Motor neuron (in vitro differentiated cells): ENCODE data around the gene HSD11B1. TPM values are rescaled to one million over a fixed set of nuclear protein-coding genes. Genes with fewer than 3 reads are reported as not detected.
A peak's percentile ranks its signal among the peaks of the same experiment; 100 is the strongest.
"Not testable (repeated sequence)": the region's sequence is repeated elsewhere in the genome, so short reads cannot be mapped to it uniquely, and the experiment has no call there.

Experiments used
- ATAC-seq, 8 experiments: fragments of 200-7000 bp; cut with Tn5 transposase; replicated peaks in 6 of 8; 2 replicates each; pipeline ENCODE4 v1.8.0; 2021; ENCODE audit warnings: mild to moderate bottlenecking in 8 of 8, moderate library complexity in 8 of 8
- H3K27ac ChIP-seq, 2 donors: fragments of 250-450 bp; sonication (Bioruptor Pico); 2 replicates each; pipeline ENCODE4 v1.9.0; 2021; ENCODE audit warnings: antibody characterized with exemption in 2 of 2, mild to moderate bottlenecking in 2 of 2, moderate library complexity in 1 of 2
- H3K4me1 ChIP-seq, 2 donors: fragments of 250-450 bp; sonication (Bioruptor Pico); replicated peaks in 1 of 2; 2 replicates each; pipeline ENCODE4 v1.6.1; 2021; ENCODE audit warnings: antibody characterized with exemption in 2 of 2, mild to moderate bottlenecking in 2 of 2, moderate library complexity in 1 of 2
- H3K4me3 ChIP-seq, 5 donors: fragments of 250-450 bp; sonication (Bioruptor Pico); 2 replicates each; pipeline ENCODE4 v1.9.0; 2021; ENCODE audit warnings: antibody characterized with exemption in 5 of 5, mild to moderate bottlenecking in 5 of 5, moderate library complexity in 4 of 5
- WGBS, 10 experiments: fragments of 450-650 bp; shearing (Covaris generic); methylation state at CpG; one replicate each; pipeline ENCODE4 v1.0.0; 2022; 5-methylcytosine and 5-hydroxymethylcytosine counted together
- in situ Hi-C, 9 experiments: fragments of 400-800 bp; cut with MboI; loops; one replicate each; pipeline ENCODE4 v1.15.0; 2021; ENCODE audit warnings: low sequenced_read_pairs in 9 of 9, low pct_unique_long_range_greater_than_20kb in 2 of 9; ENCODE audit not compliant: unreplicated experiment in 9 of 9
- total RNA-seq, 8 experiments: library from RNA; unstranded; fragments of 300-600 nt; gene quantifications; 2 replicates each; pipeline versions ENCODE4 v1.2.3 to v1.2.4, GENCODE V29; 2022

The HSD11B1 gene
- total RNA-seq, 8 experiments from 2014 or later: 0.63 to 114 (median 2.8) TPM; not detected in 5

DNA sequence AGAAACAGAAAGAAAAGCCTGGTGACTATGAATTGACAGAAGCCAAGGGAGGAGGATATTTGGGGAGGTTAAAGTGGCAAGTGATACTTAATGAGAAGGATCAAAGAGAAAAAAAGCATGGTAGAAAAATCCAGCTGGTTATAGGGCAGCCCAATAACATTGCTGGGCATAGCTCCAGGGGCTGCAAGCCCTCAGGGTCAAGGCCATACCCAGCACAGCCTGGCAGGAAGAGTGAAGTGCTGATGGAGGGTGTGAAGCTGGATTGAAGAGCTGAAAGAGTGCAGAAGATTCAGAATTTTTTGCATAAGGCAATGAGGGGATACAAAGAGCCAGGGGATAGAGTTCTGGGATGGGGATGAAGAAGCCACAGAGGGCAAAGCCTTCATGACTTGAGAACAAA, 8.0 kb upstream of the HSD11B1 start:
- Histone ChIP-seq H3K4me1 (peaks cover 3% of the 10 kb centered on the region in 2 donors), H3K27ac (no peak overlapping the region), H3K4me3 (no peak overlapping the region)
- in situ Hi-C loops: loop anchor here in 8 of 9 experiments (10.0 to 25.0 kb wide), 3 partner anchors 109 to 122 kb away; partner anchors contain the start of gene CAMK1G (in 5 of the 8)
- no peak for ATAC-seq

DNA sequence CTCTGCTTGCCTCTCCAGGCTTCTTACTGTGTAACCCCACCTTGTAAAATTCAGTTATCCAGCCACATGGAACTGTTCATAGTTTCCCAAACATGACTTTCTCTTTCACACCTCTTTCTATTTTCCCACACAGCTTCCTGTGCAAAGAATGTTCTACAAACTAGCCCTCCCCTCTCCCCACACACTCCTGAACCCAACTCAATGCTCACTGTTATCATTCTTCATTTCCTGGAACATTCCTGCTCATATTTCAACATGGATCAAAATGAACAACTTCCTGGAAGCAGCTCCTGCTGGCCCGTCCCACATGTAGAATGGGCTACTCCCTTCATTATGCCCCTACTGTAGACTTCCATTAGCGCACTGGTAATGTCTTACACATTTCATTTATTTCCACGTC, 7.5 kb upstream of the HSD11B1 start:
- Histone ChIP-seq H3K27ac (no peak overlapping the region), H3K4me1 (peaks cover 3% of the 10 kb centered on the region in 2 donors), H3K4me3 (no peak overlapping the region)
- ATAC-seq: peak in 3 of 8 experiments; percentile 48 to 72 (median 62)
- in situ Hi-C loops: loop anchor here in 8 of 9 experiments (10.0 to 25.0 kb wide), 3 partner anchors 110 to 122 kb away; partner anchors contain the start of gene CAMK1G (in 5 of the 8)
- WGBS, 10 experiments: 40 to 100% (median 86%) methylated on average over 1 to 3 of the region's 3 CpGs; no CpG with 5 or more reads in 3 of the 10 experiments

DNA sequence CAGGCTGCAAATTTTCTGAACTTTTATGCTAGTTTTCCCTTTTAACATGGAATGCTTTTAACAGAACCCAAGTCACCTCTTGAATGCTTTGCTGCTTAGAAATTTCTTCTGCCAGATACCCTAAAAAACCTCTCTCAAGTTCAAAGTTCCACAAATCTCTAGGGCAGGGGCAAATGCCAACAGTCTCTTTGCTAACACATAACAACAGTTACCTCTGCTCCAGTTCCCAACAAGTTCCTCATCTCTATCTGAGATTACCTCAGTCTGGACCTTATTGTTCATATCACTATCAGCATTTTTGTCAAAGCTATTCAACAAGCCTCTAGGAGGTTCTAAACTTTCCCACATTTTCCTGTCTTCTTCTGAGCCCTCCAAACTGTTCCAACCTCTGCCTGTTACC, 4.0 kb upstream of the HSD11B1 start:
- in situ Hi-C loops, ATAC-seq: not testable (repeated sequence)

DNA sequence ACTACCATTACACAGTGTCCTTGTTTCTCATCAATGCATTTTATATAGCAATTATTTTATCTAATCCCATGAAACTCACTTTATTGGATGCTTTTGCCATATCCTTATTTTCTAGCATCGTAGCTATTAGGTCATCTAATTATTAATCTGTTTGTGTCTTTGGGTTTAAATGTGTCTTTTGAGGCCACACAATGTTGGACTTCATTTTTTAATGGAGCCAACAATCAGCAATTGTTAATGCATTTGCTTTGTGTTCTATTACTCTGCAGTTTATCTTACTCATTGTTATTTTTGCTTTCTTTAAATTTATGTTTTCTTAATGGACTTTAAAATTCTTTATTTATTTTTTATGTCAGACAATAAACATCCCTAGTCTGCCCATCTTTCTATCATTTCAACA, 1.8 kb upstream of the HSD11B1 start:
- Histone ChIP-seq H3K27ac (no peak overlapping the region), H3K4me3 (no peak overlapping the region), H3K4me1 (peaks cover 2 to 4% of the 10 kb centered on the region in 2 donors)
- 0 to 87% (median 65%) methylated on average over 1 of the region's 1 CpG; no CpG with 5 or more reads in 1 of the 10 experiments for WGBS, 10 experiments
- in situ Hi-C loops: no loop called here
- no peak for ATAC-seq

More for the DNA sequence above, 4.0 kb upstream of the HSD11B1 start:
- not testable (repeated sequence) for H3K27ac ChIP-seq, H3K4me1 ChIP-seq, H3K4me3 ChIP-seq

DNA sequence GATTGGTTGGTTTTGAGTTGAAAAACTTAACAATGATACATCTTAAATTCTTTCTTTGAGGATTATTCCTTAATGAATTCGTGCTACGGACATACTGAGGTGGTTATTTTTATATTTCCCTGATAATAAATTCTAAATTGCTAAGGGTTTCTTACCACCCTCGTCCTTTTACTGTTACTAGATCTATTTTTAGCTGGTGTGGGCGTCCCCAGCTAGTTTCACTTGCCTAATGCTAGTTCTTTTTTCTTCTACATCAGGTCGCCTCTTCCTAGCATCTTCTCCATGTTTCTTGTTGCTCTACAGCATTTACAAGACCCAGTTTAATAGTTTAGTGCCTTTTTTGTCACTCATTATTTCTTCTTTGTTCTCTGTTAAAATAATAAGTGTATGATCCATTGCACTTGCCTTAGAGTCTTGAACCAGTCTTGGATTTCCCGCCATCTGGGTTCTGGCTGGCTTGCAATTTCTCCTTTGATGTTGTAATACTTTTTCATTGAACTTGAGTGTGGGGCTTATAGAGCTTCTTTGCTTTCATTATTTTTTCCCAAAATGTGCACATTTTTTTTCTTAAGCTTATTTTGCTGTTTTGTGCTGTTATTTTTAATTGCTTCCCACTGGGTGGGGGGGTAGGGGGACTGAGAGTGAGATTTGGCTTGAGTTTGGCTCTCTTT, 677 bp upstream of the HSD11B1 start:
- no peak for ATAC-seq
- in situ Hi-C loops: no loop called here
- H3K4me1 ChIP-seq: peaks cover 10 to 11% of the 10 kb centered on the region in 2 donors
- no peak overlapping the region for H3K4me3 ChIP-seq
- no peak overlapping the region for H3K27ac ChIP-seq
- 48 to 96% (median 77%) methylated on average over 4 to 6 of the region's 6 CpGs for WGBS, 10 experiments

DNA sequence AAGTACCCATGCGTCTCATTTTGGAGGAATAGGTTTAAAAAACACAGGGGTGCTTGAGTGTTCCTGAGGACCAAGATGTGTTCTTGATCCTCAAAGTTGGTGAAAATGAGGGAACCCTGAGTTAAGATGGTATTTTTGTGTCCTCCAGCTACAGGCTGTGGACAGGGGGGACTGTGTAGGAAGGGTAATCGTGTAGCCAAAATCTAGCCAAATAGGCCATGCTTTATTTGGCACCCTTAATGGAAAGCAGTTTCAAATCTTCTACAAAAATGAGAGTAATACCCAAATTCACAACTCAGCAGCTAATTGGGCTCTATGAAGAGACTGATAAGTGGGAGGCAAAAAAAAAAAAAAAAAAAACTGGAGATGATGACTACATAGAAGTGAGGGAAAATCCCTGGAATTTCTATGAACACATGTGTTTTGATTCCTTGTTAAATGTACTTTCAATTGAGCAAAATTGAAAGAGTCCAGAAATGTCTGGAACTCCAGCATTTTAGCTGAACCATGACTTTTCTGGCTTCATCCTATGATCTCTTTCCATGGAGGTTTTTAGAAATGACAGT, 470 bp downstream of the HSD11B1 start:
- in situ Hi-C loops: no loop called here
- peaks cover 10 to 11% of the 10 kb centered on the region in 2 donors for H3K4me1 ChIP-seq
- 0 to 100% (median 85%) methylated on average over 1 to 2 of the region's 2 CpGs; no CpG with 5 or more reads in 2 of the 10 experiments for WGBS, 10 experiments
- ATAC-seq: no peak
- H3K4me3 ChIP-seq: no peak overlapping the region
- no peak overlapping the region for H3K27ac ChIP-seq

DNA sequence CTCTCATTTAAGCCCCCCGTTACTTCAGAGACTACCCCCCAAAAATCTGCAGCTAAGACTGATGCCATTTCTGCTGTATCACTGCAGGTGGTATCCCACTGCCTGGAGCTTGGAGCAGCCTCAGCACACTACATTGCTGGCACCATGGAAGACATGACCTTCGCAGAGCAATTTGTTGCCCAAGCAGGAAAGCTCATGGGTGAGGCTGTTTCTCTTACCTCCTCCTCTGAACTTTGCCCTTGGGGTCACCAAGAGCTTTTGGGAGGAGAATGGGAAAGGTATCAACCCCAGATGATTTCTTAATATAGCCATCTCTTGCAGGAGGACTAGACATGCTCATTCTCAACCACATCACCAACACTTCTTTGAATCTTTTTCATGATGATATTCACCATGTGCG, 2.0 kb downstream of the HSD11B1 start:
- 60 to 100% (median 94%) methylated on average over 1 to 3 of the region's 3 CpGs; no CpG with 5 or more reads in 4 of the 10 experiments for WGBS, 10 experiments
- ATAC-seq: no peak
- Histone ChIP-seq H3K4me1 (peaks cover 10 to 11% of the 10 kb centered on the region in 2 donors), H3K4me3 (no peak overlapping the region), H3K27ac (no peak overlapping the region)
- in situ Hi-C loops: no loop called here

DNA sequence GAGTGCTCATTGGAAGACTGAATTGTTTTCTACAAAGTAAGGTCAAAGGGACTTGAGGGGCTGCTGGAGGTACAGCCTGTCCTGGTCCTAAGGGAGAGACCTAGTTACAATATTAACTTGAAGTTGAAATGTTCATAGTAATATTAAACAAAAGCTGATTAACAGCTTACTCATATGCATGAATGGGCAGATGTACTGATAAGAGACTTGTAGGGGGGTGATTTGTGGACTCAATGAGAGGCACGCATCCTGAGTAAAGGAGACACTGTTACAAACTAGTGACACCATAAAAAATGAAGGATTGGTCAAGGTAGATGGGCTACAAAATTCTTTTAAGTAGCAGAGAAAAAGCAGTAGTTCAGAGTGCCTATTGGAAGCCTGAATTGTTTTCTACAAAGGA, 2.7 kb downstream of the HSD11B1 start:
- in situ Hi-C loops: no loop called here

DNA sequence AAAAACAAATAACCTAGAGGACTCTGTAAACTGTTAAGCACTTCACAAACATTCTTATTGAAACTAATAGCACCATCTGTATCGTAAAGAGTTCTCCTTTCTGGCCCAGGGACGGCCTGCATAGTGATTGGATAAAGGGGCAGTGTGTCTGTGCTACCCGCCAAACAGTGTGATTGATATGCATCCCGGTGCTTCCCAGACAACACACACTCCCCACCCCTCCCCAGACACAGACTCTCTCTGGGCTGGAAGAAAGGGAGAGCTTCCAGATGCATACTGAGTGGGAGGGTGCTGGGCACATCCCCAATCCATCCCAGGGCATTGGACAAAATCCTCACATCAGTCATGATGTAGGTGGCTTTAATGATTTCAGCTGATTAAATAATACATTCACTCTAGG, 3.7 kb downstream of the HSD11B1 start:
- peaks cover 10 to 11% of the 10 kb centered on the region in 2 donors for H3K4me1 ChIP-seq
- no peak overlapping the region for H3K27ac ChIP-seq
- ATAC-seq: peak in 5 of 8 experiments; percentile 82 to 100 (median 97)
- 0 to 63% (median 20%) methylated on average over 2 to 4 of the region's 4 CpGs; no CpG with 5 or more reads in 4 of the 10 experiments for WGBS, 10 experiments
- in situ Hi-C loops: no loop called here
- H3K4me3 ChIP-seq: no peak overlapping the region

More for the DNA sequence above, 2.7 kb downstream of the HSD11B1 start:
- peaks cover 10 to 11% of the 10 kb centered on the region in 2 donors for H3K4me1 ChIP-seq
- H3K4me3 ChIP-seq: no peak overlapping the region
- H3K27ac ChIP-seq: no peak overlapping the region
- no peak for ATAC-seq
- WGBS, 10 experiments: 83 to 100% (median 100%) methylated on average over 1 of the region's 1 CpG; no CpG with 5 or more reads in 3 of the 10 experiments

DNA sequence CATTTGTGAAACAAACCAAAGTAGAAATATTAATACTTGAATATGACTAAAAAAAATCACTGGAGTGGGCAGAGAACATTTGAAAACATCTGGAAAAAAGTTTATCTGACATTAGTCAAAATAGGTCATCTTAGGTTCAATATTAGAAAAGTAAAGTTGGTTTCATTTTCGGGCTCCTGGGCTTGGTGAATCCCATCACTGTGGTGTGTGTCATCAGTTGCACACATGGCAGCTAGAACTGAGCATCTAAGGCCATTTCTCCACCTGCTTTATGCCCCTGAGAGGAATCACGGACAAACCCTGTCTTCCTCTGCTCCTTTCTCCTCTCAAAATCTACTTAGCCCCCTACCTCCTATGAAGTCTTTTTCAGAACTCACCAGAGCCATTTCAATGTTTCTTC, 5.4 kb downstream of the HSD11B1 start:
- ATAC-seq: peak in 2 of 8 experiments; percentile 26 to 32
- WGBS, 10 experiments: 24 to 100% (median 66%) methylated on average over 2 of the region's 2 CpGs; no CpG with 5 or more reads in 2 of the 10 experiments
- H3K4me1 ChIP-seq: peaks cover 7 to 10% of the 10 kb centered on the region in 2 donors
- in situ Hi-C loops: no loop called here
- no peak overlapping the region for H3K4me3 ChIP-seq
- H3K27ac ChIP-seq: no peak overlapping the region

DNA sequence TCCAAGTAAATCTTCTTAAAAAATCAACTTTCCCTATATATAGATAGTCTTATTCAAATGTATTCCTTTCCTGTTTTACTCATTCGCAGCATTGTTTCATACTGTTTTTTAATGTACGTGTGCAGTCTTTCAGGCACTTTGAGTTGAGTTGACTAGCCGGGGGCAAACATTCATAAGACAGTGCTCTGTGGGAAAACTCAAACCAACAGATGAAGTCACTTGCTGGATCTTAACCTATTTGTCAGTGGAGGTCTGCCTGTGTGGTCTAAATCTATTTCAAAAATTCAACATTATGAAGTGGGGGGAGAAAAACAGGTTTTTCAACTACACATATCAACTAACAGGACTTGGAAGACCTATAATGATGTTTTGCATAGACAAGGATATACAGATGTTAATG, 6.2 kb downstream of the HSD11B1 start:
- Histone ChIP-seq H3K4me1 (peaks cover 7 to 10% of the 10 kb centered on the region in 2 donors), H3K27ac (no peak overlapping the region), H3K4me3 (no peak overlapping the region)
- 53 to 97% (median 86%) methylated on average over 2 to 3 of the region's 3 CpGs; no CpG with 5 or more reads in 2 of the 10 experiments for WGBS, 10 experiments
- in situ Hi-C loops: no loop called here
- no peak for ATAC-seq

DNA sequence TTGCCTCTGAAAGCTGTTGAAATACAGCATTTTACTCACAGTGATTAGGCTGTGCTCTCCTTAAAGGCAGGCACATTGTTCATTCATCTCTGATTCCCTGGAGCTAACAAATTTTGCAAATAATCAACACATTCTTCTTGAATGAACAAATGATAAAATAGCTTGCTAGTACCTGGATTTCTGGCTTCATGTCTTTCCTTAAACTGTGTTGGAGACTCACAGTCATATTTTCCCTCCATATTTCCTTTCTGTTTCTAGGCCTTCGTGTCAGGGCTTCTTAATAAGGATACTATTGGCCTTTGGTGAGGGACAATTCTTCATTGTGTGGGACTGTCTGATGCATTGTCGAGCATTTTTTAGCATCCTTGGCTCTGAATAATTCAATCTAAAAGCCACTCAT, 9.7 kb downstream of the HSD11B1 start:
- in situ Hi-C loops: no loop called here
- no peak for ATAC-seq
- no peak overlapping the region for H3K4me3 ChIP-seq
- H3K27ac ChIP-seq: no peak overlapping the region
- H3K4me1 ChIP-seq: no peaks in the 10 kb centered on the region
- WGBS, 10 experiments: 17 to 100% (median 75%) methylated on average over 1 to 2 of the region's 2 CpGs

DNA sequence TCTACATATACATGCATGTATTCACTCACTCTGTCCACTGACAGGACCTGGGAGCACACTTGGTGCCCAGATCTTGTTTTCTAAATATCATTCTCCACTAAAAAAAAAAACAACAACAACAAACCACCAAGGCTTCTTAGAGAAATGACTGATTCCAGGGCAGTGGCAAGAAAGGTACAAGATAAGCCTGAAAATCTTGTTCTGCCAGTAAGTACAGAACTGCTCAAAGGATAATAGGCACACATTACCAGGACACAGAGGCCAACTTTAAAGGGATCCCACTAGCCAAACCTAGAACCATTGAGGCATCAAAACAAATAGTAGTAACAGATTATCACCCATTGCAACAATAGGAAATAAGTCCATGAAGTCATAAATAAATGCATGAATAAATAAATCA, 10.7 kb downstream of the HSD11B1 start:
- H3K4me1 ChIP-seq: no peaks in the 10 kb centered on the region
- no peak overlapping the region for H3K27ac ChIP-seq
- H3K4me3 ChIP-seq: no peak overlapping the region
- ATAC-seq: no peak
- in situ Hi-C loops: no loop called here
